GM18873 (cell line): ENCODE data around the gene ETV6.

Experiments
- ATAC-seq: cut with Tn5 transposase; IDR thresholded peaks from one replicate; pipeline ENCODE4 v1.9.1; 2021; ENCODE audit warnings: mild to moderate bottlenecking, moderate library complexity, moderate number of reproducible peaks; ENCODE audit not compliant: unreplicated experiment, low FRiP score

ETV6 gene

GRCh38 chr12:11712491-11712890, 63.0 kb downstream of the ETV6 start:
- ATAC-seq = no peak

- no peak for ATAC-seq
Observed at GRCh38 chr12:11713202-11713601, 63.7 kb downstream of the ETV6 start.

DNA sequence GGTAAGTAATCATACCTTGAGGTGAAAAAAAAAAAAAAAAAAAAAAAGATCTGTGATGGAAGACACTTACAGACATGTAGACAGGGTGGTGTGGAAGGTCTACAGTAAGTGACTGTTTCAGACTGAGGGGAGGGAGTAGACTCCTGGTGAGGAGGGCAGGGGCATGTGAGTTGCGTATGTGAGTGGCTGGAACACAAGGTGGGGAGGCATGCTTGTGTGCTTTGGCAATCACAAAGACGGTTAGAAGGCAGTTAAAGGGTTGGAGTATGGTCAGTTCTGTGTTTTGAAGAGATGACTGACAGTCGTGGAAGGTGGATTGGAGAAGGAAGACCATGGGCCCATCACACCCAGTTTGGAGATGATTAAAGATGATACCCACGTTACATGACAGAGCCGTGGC, 65.2 kb downstream of the ETV6 start:
- no peak for ATAC-seq

DNA sequence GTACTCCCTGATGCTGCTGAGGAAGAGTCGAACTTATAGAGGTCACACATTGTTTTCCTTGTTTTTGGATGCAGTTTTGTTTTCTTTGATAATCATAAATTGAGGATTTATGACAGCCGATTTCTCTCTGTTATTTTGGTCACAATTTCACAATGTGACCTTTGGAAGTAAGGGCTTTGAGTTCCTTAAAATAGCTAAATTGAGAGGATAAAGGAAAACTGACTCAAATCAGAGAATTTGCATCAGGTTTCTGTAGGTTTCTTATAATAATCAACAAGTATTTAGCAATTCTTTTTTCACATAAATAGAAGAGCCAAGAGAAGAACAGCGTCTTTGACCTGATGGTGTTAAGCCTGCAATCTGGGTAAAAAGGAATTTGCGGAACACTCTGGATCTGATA, 66.1 kb downstream of the ETV6 start:
- no peak for ATAC-seq

DNA sequence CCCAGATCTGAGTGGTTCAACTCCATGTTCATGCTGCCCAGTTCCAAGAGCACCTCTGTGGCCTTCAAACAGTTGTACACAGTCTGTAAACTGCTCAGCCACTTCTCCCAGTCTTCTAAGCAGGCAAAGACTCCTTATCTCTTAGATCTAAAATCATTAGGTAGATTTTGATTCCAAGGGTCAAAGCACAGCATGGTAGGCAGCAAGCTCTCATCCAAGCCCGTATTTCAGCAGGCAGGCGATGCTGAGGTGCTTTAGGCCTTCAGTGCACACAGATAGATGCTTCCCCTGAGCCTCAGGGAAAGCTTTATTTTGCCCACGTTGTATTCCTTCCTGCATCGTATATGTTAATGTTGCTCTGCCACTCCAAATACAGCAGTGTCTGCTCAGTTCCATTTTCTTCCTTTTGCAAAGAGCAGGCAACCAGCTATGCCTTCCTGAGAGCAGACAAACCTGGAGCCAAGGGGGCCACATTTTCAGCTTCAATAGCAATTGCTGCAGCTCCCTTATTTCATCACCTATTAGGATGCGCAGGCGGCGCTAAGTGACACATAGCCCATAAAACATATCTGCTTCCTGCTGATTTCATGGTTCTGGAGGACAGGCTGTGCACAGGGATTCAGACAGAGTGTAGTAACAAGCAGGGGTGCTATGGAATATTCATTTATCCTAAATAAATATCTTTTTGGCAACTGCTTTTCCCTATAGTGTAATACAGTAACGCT, 67.5 kb downstream of the ETV6 start:
- no peak for ATAC-seq

- ATAC-seq = no peak
Observed at GRCh38 chr12:11717519-11717961, 68.1 kb downstream of the ETV6 start.

DNA sequence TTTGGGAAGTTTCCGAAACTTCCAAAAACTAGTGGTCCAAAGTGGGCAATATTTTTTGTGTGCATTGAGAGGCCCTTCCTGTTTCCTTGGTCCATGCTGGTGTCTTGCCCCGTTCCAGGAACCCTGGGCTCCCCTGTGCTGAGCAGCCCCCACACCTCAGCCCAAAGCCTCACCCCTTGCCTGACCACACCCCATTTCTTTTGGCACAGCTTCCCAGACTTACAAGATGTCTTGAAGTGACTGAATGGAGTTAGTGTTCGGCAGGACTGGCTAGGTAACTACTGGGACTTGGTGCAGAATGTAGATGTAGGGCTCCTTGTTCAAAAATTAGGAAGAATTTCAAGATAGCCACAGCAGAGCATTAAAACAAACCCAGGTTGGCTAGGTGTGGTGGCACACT, 68.6 kb downstream of the ETV6 start:
- no peak for ATAC-seq

DNA sequence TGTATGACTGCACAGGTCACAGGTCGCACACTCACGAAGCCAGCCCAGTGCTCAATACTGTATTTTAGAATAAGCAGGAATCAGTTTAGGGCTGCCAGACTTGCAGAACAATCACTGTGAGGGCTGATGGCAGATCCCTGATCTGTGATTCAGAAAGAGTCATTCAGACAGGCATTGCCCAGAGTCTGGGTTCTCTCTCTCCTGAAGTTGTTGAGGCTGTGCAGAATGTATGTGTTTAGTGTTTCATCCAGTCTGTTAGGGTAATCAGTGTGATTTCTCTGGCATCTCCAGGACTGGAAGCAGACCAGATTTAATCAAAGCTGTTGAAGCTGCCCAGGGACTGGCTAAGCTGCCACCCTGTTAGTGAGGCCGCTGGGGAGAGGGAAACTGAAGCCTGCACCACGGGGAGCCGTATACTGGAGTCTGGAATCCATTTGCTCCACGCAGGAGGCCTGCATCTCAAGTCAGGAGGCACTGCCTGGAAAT, 69.3 kb downstream of the ETV6 start:
- ATAC-seq = no peak

DNA sequence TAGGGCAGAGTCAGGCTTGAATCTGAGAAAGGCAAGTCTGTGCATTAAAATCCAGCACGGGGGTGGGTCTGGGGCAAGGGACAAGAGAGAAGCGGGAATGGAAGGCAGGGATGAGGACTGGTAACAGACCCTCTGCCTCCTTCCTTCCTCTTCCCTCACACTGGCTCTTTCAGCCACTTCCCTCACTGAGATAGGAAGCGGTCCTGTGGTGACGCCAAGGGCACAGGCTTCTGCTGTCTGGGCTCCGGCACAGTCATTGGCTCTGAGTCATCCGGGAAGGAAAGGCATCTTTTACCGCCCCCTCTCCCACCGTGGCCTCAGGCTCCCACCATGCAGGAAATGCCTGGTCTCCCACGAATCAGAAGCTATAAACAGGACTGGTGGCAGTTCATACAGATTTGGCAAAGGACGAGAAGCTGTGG, 70.2 kb downstream of the ETV6 start:
- ATAC-seq = no peak

- ATAC-seq = no peak
Observed at GRCh38 chr12:11722071-11722470, 72.6 kb downstream of the ETV6 start.

DNA sequence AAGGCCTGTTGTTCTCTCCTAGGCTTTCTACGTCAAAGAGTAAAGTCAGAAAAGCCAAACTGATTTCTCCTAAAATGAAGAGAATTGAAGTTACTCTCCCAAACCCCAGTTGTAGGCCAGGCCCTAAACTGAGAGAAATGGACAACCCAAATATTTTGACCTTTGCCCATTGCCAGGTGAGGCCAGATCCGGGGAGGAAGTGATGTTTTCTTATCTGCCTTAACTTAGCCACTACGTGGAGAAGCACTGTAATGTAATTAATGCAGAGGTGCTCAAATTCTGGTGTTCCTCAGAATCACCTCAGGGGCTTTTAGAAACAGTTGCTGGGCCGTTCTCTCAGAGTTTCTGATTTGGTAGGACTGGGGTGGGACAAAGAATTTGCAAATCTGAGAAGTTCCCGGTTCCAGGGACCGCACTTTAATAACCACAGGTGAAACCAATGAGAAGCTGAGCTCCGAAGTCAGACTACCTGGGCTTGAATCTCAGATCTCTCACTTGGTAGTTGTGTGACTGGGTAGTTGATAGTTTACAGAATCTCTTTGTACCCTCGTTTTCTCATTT, 73.2 kb downstream of the ETV6 start:
- ATAC-seq = no peak

GRCh38 chr12:11723993-11724392, 74.5 kb downstream of the ETV6 start:
- no peak for ATAC-seq

DNA sequence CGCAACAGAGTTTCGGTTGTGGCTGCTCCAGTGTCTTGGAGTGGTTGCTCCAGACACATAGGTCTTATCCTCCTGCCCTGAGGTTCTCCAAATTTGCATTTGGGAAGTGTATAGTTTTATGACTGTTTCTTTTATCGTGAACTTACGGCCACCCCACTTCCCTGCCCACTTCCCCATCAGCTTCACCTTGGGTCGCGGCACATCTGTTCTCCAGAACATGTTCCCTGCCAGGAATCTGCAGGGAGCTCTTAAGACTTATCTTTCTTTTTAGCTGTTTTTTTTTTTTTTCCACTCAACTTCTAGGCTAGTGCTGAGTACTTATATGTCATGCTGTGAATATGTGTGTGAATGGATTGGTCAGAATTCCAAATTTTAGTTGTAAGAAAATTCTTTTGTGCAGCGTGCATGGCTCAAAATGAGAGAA, 75.4 kb downstream of the ETV6 start:
- no peak for ATAC-seq

- ATAC-seq = no peak
Observed at GRCh38 chr12:11725686-11726085, 76.2 kb downstream of the ETV6 start.

DNA sequence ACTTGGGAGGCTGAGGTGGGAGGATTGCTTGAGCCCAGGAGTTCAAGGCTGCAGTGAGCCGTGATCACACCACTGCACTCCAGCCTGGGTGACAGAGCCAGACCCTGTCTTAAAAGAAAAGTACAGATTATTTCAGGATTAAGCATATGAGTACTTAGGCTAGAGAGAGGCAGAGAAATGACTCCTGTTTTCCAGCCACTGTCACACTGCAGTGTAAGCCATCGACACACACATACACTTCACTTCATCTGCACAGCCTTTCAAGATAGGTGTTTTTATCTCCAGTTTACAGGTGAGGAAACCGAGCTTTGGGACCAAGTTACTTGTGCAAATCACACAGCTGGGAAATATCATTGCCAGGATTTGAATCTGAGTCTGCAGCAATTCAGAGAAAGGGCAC, 77.2 kb downstream of the ETV6 start:
- no peak for ATAC-seq

DNA sequence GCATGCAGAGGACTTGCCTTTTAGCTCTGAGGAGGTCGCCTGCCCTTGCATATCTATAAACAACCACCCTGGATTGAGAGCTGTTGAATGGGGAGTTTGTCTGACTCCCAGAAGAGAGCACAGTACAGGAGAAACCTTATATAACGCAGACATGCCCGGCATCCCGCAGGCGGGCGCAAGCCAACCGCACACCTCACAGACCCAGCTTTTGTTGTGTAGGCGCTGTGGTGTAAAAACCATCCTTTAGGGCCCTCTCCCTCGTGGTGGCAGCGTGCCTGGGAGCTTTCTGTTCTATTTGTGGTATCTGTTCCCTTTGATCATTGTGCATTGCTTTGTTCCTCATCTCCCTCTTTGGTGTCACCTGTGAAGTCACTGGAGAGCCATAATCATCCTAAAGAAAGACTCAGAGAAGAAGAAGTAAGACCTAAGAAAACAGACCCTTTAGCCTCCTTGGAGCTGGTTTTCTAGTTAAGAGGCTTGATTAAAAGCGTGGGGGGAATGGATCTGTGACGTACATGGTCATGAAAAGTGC, 77.7 kb downstream of the ETV6 start:
- ATAC-seq = no peak

- ATAC-seq = no peak
Observed at GRCh38 chr12:11728154-11728755, 78.8 kb downstream of the ETV6 start.

DNA sequence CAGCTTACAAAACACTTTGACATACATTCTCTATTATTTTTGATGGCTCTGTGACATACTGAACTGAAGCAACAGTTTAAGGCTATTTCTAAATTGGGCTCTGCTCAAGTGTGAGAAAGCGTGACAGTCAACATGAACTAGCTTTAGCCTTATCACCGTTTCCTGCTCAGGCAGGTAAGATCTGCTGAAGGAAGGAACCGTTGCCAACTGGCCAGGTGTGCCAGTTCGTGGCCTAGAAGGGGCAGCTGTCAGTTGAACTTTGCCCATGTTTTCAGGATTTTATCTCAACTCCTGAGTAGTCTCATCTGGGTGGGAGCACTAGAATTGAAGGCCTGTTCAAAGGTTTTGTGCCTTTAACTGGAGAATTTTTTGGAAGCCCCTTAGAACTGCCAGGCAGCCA, 79.5 kb downstream of the ETV6 start:
- ATAC-seq = no peak

DNA sequence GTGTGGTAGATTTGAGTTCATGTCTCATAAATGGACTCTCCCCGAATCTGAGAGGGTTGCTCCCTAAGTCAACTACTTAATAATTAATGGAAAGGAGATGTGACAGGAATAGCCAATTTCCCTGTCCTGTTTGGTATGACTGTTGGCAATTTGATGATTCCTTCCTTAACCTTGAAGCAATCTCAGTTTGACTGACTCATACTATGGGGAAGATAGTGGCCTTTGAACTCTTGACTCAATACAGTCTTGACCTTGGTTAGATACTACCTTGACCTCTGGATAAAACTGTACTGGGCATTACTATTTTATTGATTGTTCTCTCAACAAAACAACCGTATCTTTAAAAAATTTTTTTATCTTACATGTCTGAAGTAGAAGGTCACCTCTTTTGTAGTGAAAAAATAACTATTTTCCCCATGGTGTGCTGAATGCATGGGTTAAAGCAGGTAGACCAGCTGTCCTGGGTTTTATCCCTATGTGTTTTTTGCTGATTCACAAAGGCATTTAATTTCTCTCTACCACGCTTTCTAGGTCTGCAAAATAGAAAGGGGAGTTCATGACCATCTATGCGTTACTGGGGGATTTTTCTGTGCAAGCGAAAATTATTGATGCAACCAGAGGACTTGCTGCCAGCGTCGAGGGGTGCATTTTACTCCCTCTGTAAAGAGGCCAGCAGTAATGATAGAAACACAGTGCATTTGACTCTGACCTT, 80.1 kb downstream of the ETV6 start:
- ATAC-seq = no peak

- no peak for ATAC-seq
Observed at GRCh38 chr12:11730299-11731041, 81.0 kb downstream of the ETV6 start.
